Endothelial cell of umbilical vein (primary cell): ENCODE results near the gene KANK3.

Experiments used
- EZH2 ChIP-seq: IDR thresholded peaks from 2 replicates; pipeline ENCODE4 v1.6.1; 2012; ENCODE audit warnings: borderline replicate concordance, low read depth, mild to moderate bottlenecking, moderate library complexity, low read length, inconsistent platforms; ENCODE audit not compliant: severe bottlenecking
- POLR2A ChIP-seq: IDR thresholded peaks from 2 replicates; pipeline ENCODE4 v1.6.1; 2012; ENCODE audit warnings: low read depth, mild to moderate bottlenecking, control low read depth, low read length
- POLR2AphosphoS5 ChIP-seq: IDR thresholded peaks from 2 replicates; pipeline ENCODE4 v1.6.1; 2012; ENCODE audit warnings: low read depth, mild to moderate bottlenecking, control low read depth, low read length, moderate library complexity; ENCODE audit not compliant: insufficient read depth
- TF ChIP-seq, protein P1 (sequence below), 2 donors: IDR thresholded peaks; 1 replicate in 1 of 2; 2 replicates in 1 of 2; pipeline ENCODE4 v1.5.1; 2011; ENCODE audit warnings: low read length in 2 of 2, mild to moderate bottlenecking in 2 of 2, moderate library complexity in 2 of 2, control low read depth in 1 of 2, inconsistent platforms in 1 of 2, low read depth in 1 of 2; ENCODE audit not compliant: insufficient read depth in 1 of 2; ENCODE audit errors: extremely low read depth in 1 of 2
- TF ChIP-seq, protein P2 (sequence below): IDR thresholded peaks from 2 replicates; pipeline ENCODE4 v1.6.1; 2011; ENCODE audit not compliant: insufficient read depth, insufficient read length

DNA sequence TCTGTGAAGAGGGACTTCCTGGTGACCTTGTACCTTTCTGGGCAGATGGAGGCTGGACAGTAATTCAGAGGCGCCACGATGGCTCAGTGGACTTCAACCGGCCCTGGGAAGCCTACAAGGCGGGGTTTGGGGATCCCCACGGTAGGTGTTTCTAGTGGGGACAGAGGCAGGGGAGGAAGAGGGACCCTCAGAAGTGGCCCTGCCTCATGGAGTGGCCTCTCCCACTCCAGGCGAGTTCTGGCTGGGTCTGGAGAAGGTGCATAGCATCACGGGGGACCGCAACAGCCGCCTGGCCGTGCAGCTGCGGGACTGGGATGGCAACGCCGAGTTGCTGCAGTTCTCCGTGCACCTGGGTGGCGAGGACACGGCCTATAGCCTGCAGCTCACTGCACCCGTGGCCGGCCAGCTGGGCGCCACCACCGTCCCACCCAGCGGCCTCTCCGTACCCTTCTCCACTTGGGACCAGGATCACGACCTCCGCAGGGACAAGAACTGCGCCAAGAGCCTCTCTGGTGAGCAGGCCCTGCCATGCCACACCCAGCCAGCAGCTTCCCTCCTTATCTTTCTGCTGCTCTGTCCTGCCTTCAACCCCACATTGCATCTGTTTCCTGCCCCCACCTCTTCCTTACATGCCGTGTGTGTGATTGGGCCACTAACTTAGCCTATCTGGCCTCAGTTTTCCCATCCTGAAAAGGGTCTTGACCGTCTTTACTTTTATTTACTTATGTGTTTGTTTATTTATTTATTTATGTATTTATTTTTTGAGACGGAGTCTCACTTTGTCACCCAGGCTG is 28.1 kb upstream of the KANK3 start:
- TF ChIP-seq POLR2A (no peak), EZH2 (no peak), POLR2AphosphoS5 (no peak)
- TF ChIP-seq, protein P1, sequence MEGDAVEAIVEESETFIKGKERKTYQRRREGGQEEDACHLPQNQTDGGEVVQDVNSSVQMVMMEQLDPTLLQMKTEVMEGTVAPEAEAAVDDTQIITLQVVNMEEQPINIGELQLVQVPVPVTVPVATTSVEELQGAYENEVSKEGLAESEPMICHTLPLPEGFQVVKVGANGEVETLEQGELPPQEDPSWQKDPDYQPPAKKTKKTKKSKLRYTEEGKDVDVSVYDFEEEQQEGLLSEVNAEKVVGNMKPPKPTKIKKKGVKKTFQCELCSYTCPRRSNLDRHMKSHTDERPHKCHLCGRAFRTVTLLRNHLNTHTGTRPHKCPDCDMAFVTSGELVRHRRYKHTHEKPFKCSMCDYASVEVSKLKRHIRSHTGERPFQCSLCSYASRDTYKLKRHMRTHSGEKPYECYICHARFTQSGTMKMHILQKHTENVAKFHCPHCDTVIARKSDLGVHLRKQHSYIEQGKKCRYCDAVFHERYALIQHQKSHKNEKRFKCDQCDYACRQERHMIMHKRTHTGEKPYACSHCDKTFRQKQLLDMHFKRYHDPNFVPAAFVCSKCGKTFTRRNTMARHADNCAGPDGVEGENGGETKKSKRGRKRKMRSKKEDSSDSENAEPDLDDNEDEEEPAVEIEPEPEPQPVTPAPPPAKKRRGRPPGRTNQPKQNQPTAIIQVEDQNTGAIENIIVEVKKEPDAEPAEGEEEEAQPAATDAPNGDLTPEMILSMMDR (IDR thresholded peaks at IDR 0.05; ENCODE audit: extremely low read depth in 1 of 2, insufficient read depth in 1 of 2, low read depth in 1 of 2, low read length in 2 of 2) = no peak
- TF ChIP-seq, protein P2, sequence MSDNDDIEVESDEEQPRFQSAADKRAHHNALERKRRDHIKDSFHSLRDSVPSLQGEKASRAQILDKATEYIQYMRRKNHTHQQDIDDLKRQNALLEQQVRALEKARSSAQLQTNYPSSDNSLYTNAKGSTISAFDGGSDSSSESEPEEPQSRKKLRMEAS = no peak
